22Rv1 (cell line): ENCODE data around the gene ITPR1.

Source experiments
- ZFX ChIP-seq: fragments of 450-650 bp; IDR thresholded peaks from 2 replicates; pipeline ENCODE4 v1.6.1; 2017; ENCODE audit warnings: antibody characterized with exemption, borderline replicate concordance
- TF ChIP-seq, protein P1 (sequence below): fragments of 450-650 bp; IDR thresholded peaks from 2 replicates; pipeline ENCODE4 v1.5.1; 2017; ENCODE audit warnings: mild to moderate bottlenecking

- TF ChIP-seq, protein P1, sequence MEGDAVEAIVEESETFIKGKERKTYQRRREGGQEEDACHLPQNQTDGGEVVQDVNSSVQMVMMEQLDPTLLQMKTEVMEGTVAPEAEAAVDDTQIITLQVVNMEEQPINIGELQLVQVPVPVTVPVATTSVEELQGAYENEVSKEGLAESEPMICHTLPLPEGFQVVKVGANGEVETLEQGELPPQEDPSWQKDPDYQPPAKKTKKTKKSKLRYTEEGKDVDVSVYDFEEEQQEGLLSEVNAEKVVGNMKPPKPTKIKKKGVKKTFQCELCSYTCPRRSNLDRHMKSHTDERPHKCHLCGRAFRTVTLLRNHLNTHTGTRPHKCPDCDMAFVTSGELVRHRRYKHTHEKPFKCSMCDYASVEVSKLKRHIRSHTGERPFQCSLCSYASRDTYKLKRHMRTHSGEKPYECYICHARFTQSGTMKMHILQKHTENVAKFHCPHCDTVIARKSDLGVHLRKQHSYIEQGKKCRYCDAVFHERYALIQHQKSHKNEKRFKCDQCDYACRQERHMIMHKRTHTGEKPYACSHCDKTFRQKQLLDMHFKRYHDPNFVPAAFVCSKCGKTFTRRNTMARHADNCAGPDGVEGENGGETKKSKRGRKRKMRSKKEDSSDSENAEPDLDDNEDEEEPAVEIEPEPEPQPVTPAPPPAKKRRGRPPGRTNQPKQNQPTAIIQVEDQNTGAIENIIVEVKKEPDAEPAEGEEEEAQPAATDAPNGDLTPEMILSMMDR: no peak
- TF ChIP-seq ZFX: no peak
Observed at GRCh38 chr3:4793311-4793710, 300.2 kb downstream of the ITPR1 start.
